DND-41 (cell line): ENCODE results near the gene LYSMD3.

ENCODE experiments used
- CTCF ChIP-seq: IDR thresholded peaks from 2 replicates; pipeline ENCODE4 v1.5.1; 2012; ENCODE audit warnings: borderline replicate concordance, low read length, moderate library complexity, mild to moderate bottlenecking; ENCODE audit not compliant: poor library complexity, severe bottlenecking; ENCODE audit errors: extremely low read depth
- EZH2 ChIP-seq: IDR thresholded peaks from 3 replicates; pipeline ENCODE4 v1.6.1; 2012; ENCODE audit warnings: borderline replicate concordance, low read depth, mild to moderate bottlenecking, moderate library complexity, low read length, inconsistent platforms; ENCODE audit not compliant: severe bottlenecking

GRCh38 chr5:90474235-90475107 is 54.9 kb downstream of the LYSMD3 start, which contains the start of the genes MBLAC2 and POLR3G:
- TF ChIP-seq CTCF (peak; percentile 55), EZH2 (no peak)
